GM19397 (cell line): ENCODE results near the gene EDDM3A.
"Not testable (repeated sequence)": the region's sequence is repeated elsewhere in the genome, so short reads cannot be mapped to it uniquely, and the experiment has no call there.

Source experiments
- ATAC-seq: cut with Tn5 transposase; IDR thresholded peaks from one replicate; pipeline ENCODE4 v1.9.1; 2021; ENCODE audit warnings: mild to moderate bottlenecking, moderate library complexity; ENCODE audit not compliant: unreplicated experiment

The EDDM3A gene

GRCh38 chr14:20732979-20733635 lies 12.6 kb upstream of the EDDM3A start:
- no peak for ATAC-seq

- no peak for ATAC-seq
Measured at GRCh38 chr14:20733684-20734429, 11.8 kb upstream of the EDDM3A start.

GRCh38 chr14:20734430-20734806 lies 11.3 kb upstream of the EDDM3A start:
- no peak for ATAC-seq

- not testable (repeated sequence) for ATAC-seq
Measured at GRCh38 chr14:20738292-20738691, 7.4 kb upstream of the EDDM3A start.

GRCh38 chr14:20742132-20742531 lies 3.6 kb upstream of the EDDM3A start:
- no peak for ATAC-seq

GRCh38 chr14:20743556-20743955 lies 2.1 kb upstream of the EDDM3A start:
- ATAC-seq: no peak

- no peak for ATAC-seq
Measured at GRCh38 chr14:20746566-20746965, 879 bp downstream of the EDDM3A start.

GRCh38 chr14:20748439-20748838 lies 2.8 kb downstream of the EDDM3A start:
- no peak for ATAC-seq

GRCh38 chr14:20750194-20750593 lies 4.5 kb downstream of the EDDM3A start:
- no peak for ATAC-seq

- ATAC-seq: no peak
Measured at GRCh38 chr14:20751963-20752562, 6.4 kb downstream of the EDDM3A start.

GRCh38 chr14:20754308-20754707 lies 8.6 kb downstream of the EDDM3A start:
- no peak for ATAC-seq

GRCh38 chr14:20755037-20755436 lies 9.3 kb downstream of the EDDM3A start:
- no peak for ATAC-seq

GRCh38 chr14:20757965-20758364 lies 12.3 kb downstream of the EDDM3A start:
- ATAC-seq: no peak

GRCh38 chr14:20759465-20759864 lies 13.8 kb downstream of the EDDM3A start:
- not testable (repeated sequence) for ATAC-seq

- no peak for ATAC-seq
Measured at GRCh38 chr14:20760950-20761349, 15.3 kb downstream of the EDDM3A start.

GRCh38 chr14:20768593-20768892 lies 22.9 kb downstream of the EDDM3A start:
- ATAC-seq: no peak

- ATAC-seq: no peak
Measured at GRCh38 chr14:20769421-20769820, 23.7 kb downstream of the EDDM3A start.

GRCh38 chr14:20772650-20773049 lies 27.0 kb downstream of the EDDM3A start:
- no peak for ATAC-seq

GRCh38 chr14:20774258-20774824 lies 28.7 kb downstream of the EDDM3A start:
- no peak for ATAC-seq

- no peak for ATAC-seq
Measured at GRCh38 chr14:20775043-20775442, 29.4 kb downstream of the EDDM3A start.

GRCh38 chr14:20775901-20776300 lies 30.2 kb downstream of the EDDM3A start:
- no peak for ATAC-seq

GRCh38 chr14:20781803-20782202 lies 36.1 kb downstream of the EDDM3A start:
- ATAC-seq: no peak
